ENCODE data around the gene TFCP2L1.
"Not testable (repeated sequence)": the region's sequence is repeated elsewhere in the genome, so short reads cannot be mapped to it uniquely, and the experiment has no call there.

Gene TFCP2L1

GRCh38 chr2:121295911-121296650 is 11.1 kb upstream of the TFCP2L1 start:
- no peak for DNase-seq

GRCh38 chr2:121294881-121295840 is 10.2 kb upstream of the TFCP2L1 start:
- DNase-seq: no peak

GRCh38 chr2:121293450-121294325 is 8.7 kb upstream of the TFCP2L1 start:
- DNase-seq: no peak

GRCh38 chr2:121291251-121291580 is 6.2 kb upstream of the TFCP2L1 start:
- no peak for DNase-seq

GRCh38 chr2:121289271-121289670 is 4.3 kb upstream of the TFCP2L1 start:
- DNase-seq: no peak

- DNase-seq: no peak
These were observed 3.6 kb upstream of the TFCP2L1 start for GRCh38 chr2:121288454-121289231.

- DNase-seq: no peak
These were observed 3.0 kb upstream of the TFCP2L1 start for GRCh38 chr2:121287956-121288355.

- DNase-seq: no peak
These were observed 2.3 kb upstream of the TFCP2L1 start for GRCh38 chr2:121287146-121287798.

GRCh38 chr2:121286506-121286905 is 1.5 kb upstream of the TFCP2L1 start:
- no peak for DNase-seq

- DNase-seq: no peak
These were observed 924 bp upstream of the TFCP2L1 start for GRCh38 chr2:121285926-121286325.

- DNase-seq: no peak
These were observed 1.1 kb downstream of the TFCP2L1 start for GRCh38 chr2:121283670-121284462.

- DNase-seq: no peak
These were observed 2.1 kb downstream of the TFCP2L1 start for GRCh38 chr2:121282800-121283385.

- DNase-seq: no peak
These were observed 3.3 kb downstream of the TFCP2L1 start for GRCh38 chr2:121281694-121282093.

GRCh38 chr2:121281107-121281506 is 3.9 kb downstream of the TFCP2L1 start:
- DNase-seq: no peak

- DNase-seq: no peak
These were observed 5.4 kb downstream of the TFCP2L1 start for GRCh38 chr2:121279476-121280220.

GRCh38 chr2:121276341-121276740 is 8.7 kb downstream of the TFCP2L1 start:
- DNase-seq: no peak

GRCh38 chr2:121273116-121273515 is 11.9 kb downstream of the TFCP2L1 start:
- DNase-seq: no peak

GRCh38 chr2:121272596-121272995 is 12.4 kb downstream of the TFCP2L1 start:
- DNase-seq: no peak

- DNase-seq: not testable (repeated sequence)
These were observed 15.6 kb downstream of the TFCP2L1 start for GRCh38 chr2:121269436-121269835.

Measured in NK-92 treated with Interleukin-12 subunit alpha and Interleukin-12 subunit beta, amount 100 ng/mL, for 24 hours (cell line).